Loucy (cell line): ENCODE results near the gene NDUFS6.

Experiments used
- CTCF ChIP-seq: fragments of 200-600 bp; sonication (generic); conservative IDR thresholded peaks from 2 replicates; pipeline ENCODE4 v1.5.1; 2014; ENCODE audit warnings: mild to moderate bottlenecking, antibody characterized with exemption, low read length
- EZH2phosphoT487 ChIP-seq: fragments of 200-600 bp; IDR thresholded peaks from 2 replicates; pipeline ENCODE4 v1.6.1; 2018; ENCODE audit warnings: antibody characterized with exemption, mild to moderate bottlenecking, moderate library complexity, borderline replicate concordance

- no peak for TF ChIP-seq CTCF
- no peak for TF ChIP-seq EZH2phosphoT487
Measured at GRCh38 chr5:1838013-1838412, 36.8 kb downstream of the NDUFS6 start.
